Myocyte (in vitro differentiated cells): ENCODE results near the gene STAT3. TPM values are rescaled to one million over a fixed set of nuclear protein-coding genes. Genes with fewer than 3 reads are reported as not detected.
"Not testable (repeated sequence)": the region's sequence is repeated elsewhere in the genome, so short reads cannot be mapped to it uniquely, and the experiment has no call there.

Experiments used
- DNase-seq: peaks from one replicate; pipeline ENCODE4 v3.0.0-alpha.2; 2012; ENCODE audit warnings: low read depth
- total RNA-seq: library from RNA; depleted of rRNA; stranded (reverse); fragments of >200 nt; gene quantifications from 2 replicates; pipeline ENCODE4 v1.2.3, GENCODE V29; 2014

Gene STAT3
- total RNA-seq, 1 donor from 2014 or later, result 159 TPM

GRCh38 chr17:42264366-42264765, 123.9 kb downstream of the STAT3 start:
- DNase-seq, result not testable (repeated sequence)

Other genes with a start within 250 kb of the STAT3 start
- gene RAB5C, start 233.5 kb downstream of the STAT3 start, total RNA-seq, result 73.6 and 73.9 TPM in 2 replicates
- gene KCNH4, start 207.3 kb downstream of the STAT3 start, total RNA-seq, result not detected in 2 replicates
- gene HCRT, start 203.0 kb downstream of the STAT3 start, total RNA-seq, result not detected in 2 replicates
- gene GHDC, start 193.9 kb downstream of the STAT3 start, total RNA-seq, result 16.1 and 26.5 TPM in 2 replicates
- gene STAT5B, start 112.1 kb downstream of the STAT3 start, total RNA-seq, result 26.4 and 27.2 TPM in 2 replicates
- 7.3 and 13.5 TPM in 2 replicates for gene STAT5A, start 99.9 kb downstream of the STAT3 start, total RNA-seq
- 346 and 373 TPM in 2 replicates for gene CAVIN1, start 34.8 kb upstream of the STAT3 start, total RNA-seq
- gene ATP6V0A1, start 70.4 kb upstream of the STAT3 start, total RNA-seq, result 72.8 and 102 TPM in 2 replicates
- 94.1 and 98.8 TPM in 2 replicates for gene NAGLU, start 147.8 kb upstream of the STAT3 start, total RNA-seq
- gene HSD17B1, start 164.5 kb upstream of the STAT3 start, total RNA-seq, result 0.56 and 0.88 TPM in 2 replicates
- gene COASY, start 173.7 kb upstream of the STAT3 start, total RNA-seq, result 23.7 and 24.4 TPM in 2 replicates
- gene MLX, start 178.7 kb upstream of the STAT3 start, total RNA-seq, result 41.1 and 47.1 TPM in 2 replicates
- gene PSMC3IP, start 189.3 kb upstream of the STAT3 start, total RNA-seq, result 1.2 and 2.3 TPM in 2 replicates
- 44.5 and 60.6 TPM in 2 replicates for gene RETREG3, start 220.9 kb upstream of the STAT3 start, total RNA-seq
- gene TUBG1, start 221.2 kb upstream of the STAT3 start, total RNA-seq, result 79.8 and 91.1 TPM in 2 replicates